Activated CD4-positive, alpha-beta memory T cell treated with anti-CD3 and anti-CD28 coated beads, Interleukin-2, amount 10 ng/mL, durations not matched to agents 7 days and 5 days (primary cell): ENCODE data around the gene CAMK1. TPM values are rescaled to one million over a fixed set of nuclear protein-coding genes. Genes with fewer than 3 reads are reported as not detected.
A peak's percentile ranks its signal among the peaks of the same experiment; 100 is the strongest.

Experiments
- CTCF ChIA-PET: fragments of 350-600 bp; sonication (Branson Sonifier 250); formaldehyde crosslinking; loops from one replicate; lab custom pipeline; 2021; ENCODE audit warnings: antibody characterized with exemption, inconsistent platforms; lab: Charles Lee
- POLR2A ChIA-PET: fragments of 350-600 bp; sonication (Branson Sonifier 250); formaldehyde crosslinking; loops from one replicate; lab custom pipeline; 2021; ENCODE audit warnings: antibody characterized with exemption; lab: Charles Lee
- DNase-seq: peaks from one replicate; pipeline ENCODE4 v3.0.0-alpha.2; 2020
- H3K27ac Mint-ChIP-seq: one replicate; pipeline ENCODE4 v1.8.0; 2021; ENCODE audit warnings: mild to moderate bottlenecking, mixed read lengths
- H3K27me3 Mint-ChIP-seq: one replicate; pipeline ENCODE4 v1.8.0; 2021; ENCODE audit warnings: mixed read lengths
- H3K36me3 Mint-ChIP-seq: one replicate; pipeline ENCODE4 v1.8.0; 2021; ENCODE audit warnings: low read depth, mixed read lengths
- H3K4me1 Mint-ChIP-seq: one replicate; pipeline ENCODE4 v1.8.0; 2021; ENCODE audit warnings: mixed read lengths
- H3K4me3 Mint-ChIP-seq: one replicate; pipeline ENCODE4 v1.8.0; 2021; ENCODE audit warnings: mild to moderate bottlenecking, mixed read lengths
- H3K9me3 Mint-ChIP-seq: one replicate; pipeline ENCODE4 v1.8.0; 2021; ENCODE audit warnings: mixed read lengths
- total RNA-seq, 2 experiments: library from RNA; stranded (reverse); gene quantifications; one replicate each; pipeline ENCODE4 v1.2.3, GENCODE V29; 2021

Gene CAMK1
- total RNA-seq, 2 experiments from 2014 or later = 18.5 to 20.2 TPM

GRCh38 chr3:9716801-9717555, 52.8 kb downstream of the CAMK1 start:
- H3K4me1 Mint-ChIP-seq = peaks cover 2% of the 10 kb centered on the region
- ChIA-PET CTCF (interaction anchor here (1.1 to 3.6 kb wide), 2 partner anchors 11 to 216 kb away, joined by 3 to 19 read pairs; partner anchors contain the start of gene CRELD1), POLR2A (no interaction called here)
- no peak for DNase-seq
- no peak overlapping the region for H3K27ac Mint-ChIP-seq
- no peaks in the 10 kb centered on the region for H3K9me3 Mint-ChIP-seq
- H3K27me3 Mint-ChIP-seq = peaks cover 15% of the 10 kb centered on the region
- H3K36me3 Mint-ChIP-seq = no peaks in the 10 kb centered on the region
- no peak overlapping the region for H3K4me3 Mint-ChIP-seq

- peaks cover 15% of the 10 kb centered on the region for H3K27me3 Mint-ChIP-seq
- H3K9me3 Mint-ChIP-seq = no peaks in the 10 kb centered on the region
- H3K36me3 Mint-ChIP-seq = no peaks in the 10 kb centered on the region
- H3K4me1 Mint-ChIP-seq = peaks cover 2% of the 10 kb centered on the region
- H3K4me3 Mint-ChIP-seq = no peak overlapping the region
- CTCF ChIA-PET = interaction anchor here (1.0 to 3.6 kb wide), 3 partner anchors 12 to 217 kb away, joined by 3 to 19 read pairs (median 3); partner anchors contain the start of gene CRELD1
- POLR2A ChIA-PET = no interaction called here
- H3K27ac Mint-ChIP-seq = no peak overlapping the region
- peak; percentile 40 for DNase-seq
These were observed 53.8 kb downstream of the CAMK1 start for GRCh38 chr3:9715764-9716437.

GRCh38 chr3:9715136-9715535, 54.6 kb downstream of the CAMK1 start:
- CTCF ChIA-PET = interaction anchor here (3.6 kb wide), 1 partner anchor 13 kb away, joined by 19 read pairs; no protein-coding TSS in a partner anchor

GRCh38 chr3:9713142-9713541, 56.6 kb downstream of the CAMK1 start:
- peaks cover 2% of the 10 kb centered on the region for H3K4me1 Mint-ChIP-seq
- DNase-seq = no peak
- H3K36me3 Mint-ChIP-seq = no peaks in the 10 kb centered on the region
- no peak overlapping the region for H3K27ac Mint-ChIP-seq
- H3K9me3 Mint-ChIP-seq = no peaks in the 10 kb centered on the region
- POLR2A ChIA-PET = no interaction called here
- H3K4me3 Mint-ChIP-seq = no peak overlapping the region
- H3K27me3 Mint-ChIP-seq = peaks cover 15% of the 10 kb centered on the region
- CTCF ChIA-PET = no interaction called here

More at GRCh38 chr3:9715136-9715535, 54.6 kb downstream of the CAMK1 start:
- Mint-ChIP-seq H3K4me3 (no peak overlapping the region), H3K9me3 (no peaks in the 10 kb centered on the region), H3K36me3 (no peaks in the 10 kb centered on the region), H3K4me1 (peaks cover 2% of the 10 kb centered on the region), H3K27ac (no peak overlapping the region), H3K27me3 (peaks cover 15% of the 10 kb centered on the region)
- POLR2A ChIA-PET = no interaction called here
- DNase-seq = no peak

DNA sequence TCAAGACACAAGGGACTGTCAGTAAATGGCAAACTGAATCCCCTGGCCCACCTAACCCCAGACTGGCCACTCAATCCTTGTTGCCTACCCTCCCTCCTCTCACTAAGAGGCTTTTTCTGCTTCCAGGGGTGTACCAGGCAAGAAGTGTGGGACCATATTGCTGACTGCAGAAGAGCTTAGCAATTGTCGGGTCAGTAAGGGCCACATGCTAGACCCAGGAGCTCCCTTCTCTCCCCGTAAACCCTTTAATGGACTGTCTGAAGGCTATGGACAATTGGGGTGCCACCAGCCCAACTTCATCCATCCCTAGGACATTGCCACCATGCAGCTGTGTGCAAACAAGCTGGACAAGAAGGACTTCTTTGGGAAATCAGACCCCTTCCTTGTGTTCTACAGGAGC, 57.3 kb downstream of the CAMK1 start:
- Mint-ChIP-seq H3K9me3 (no peaks in the 10 kb centered on the region), H3K27me3 (peaks cover 12% of the 10 kb centered on the region), H3K4me3 (no peak overlapping the region), H3K4me1 (peaks cover 2% of the 10 kb centered on the region), H3K36me3 (no peaks in the 10 kb centered on the region), H3K27ac (no peak overlapping the region)
- no peak for DNase-seq
- POLR2A ChIA-PET = no interaction called here
- CTCF ChIA-PET = interaction anchor here (1.4 to 2.1 kb wide), 2 partner anchors 9 to 15 kb away, joined by 3 to 5 read pairs; no protein-coding TSS in a partner anchor

- CTCF ChIA-PET = no interaction called here
- H3K9me3 Mint-ChIP-seq = no peaks in the 10 kb centered on the region
- no peak overlapping the region for H3K4me3 Mint-ChIP-seq
- H3K27me3 Mint-ChIP-seq = peaks cover 21% of the 10 kb centered on the region
- DNase-seq = no peak
- H3K27ac Mint-ChIP-seq = no peak overlapping the region
- POLR2A ChIA-PET = no interaction called here
- H3K4me1 Mint-ChIP-seq = peaks cover 2% of the 10 kb centered on the region
- H3K36me3 Mint-ChIP-seq = no peaks in the 10 kb centered on the region
These were observed 59.5 kb downstream of the CAMK1 start for GRCh38 chr3:9710174-9710739.

Other genes with a start within 250 kb of the CAMK1 start
- gene LHFPL4, start 216.1 kb downstream of the CAMK1 start, total RNA-seq = under 1 TPM in 1 of 2 experiments, not detected in 1; 0.05 TPM
- 10 to 100 TPM; 57.2 to 62.0 TPM for gene MTMR14, start 120.4 kb downstream of the CAMK1 start, total RNA-seq
- gene CPNE9, start 66.1 kb downstream of the CAMK1 start, total RNA-seq = under 1 TPM in 1 of 2 experiments, not detected in 1; 0.33 TPM
- gene BRPF1, start 38.2 kb downstream of the CAMK1 start, total RNA-seq = 10 to 100 TPM; 38.9 to 41.9 TPM
- gene OGG1, start 20.0 kb downstream of the CAMK1 start, total RNA-seq = 10 to 100 TPM; 29.5 to 34.3 TPM
- 10 to 100 TPM; 88.1 to 88.3 TPM for gene TADA3, start 22.5 kb upstream of the CAMK1 start, total RNA-seq
- gene ARPC4, start 23.1 kb upstream of the CAMK1 start, total RNA-seq = 100 to 1,000 TPM; 255 to 266 TPM
- 10 to 100 TPM; 50.8 to 59.0 TPM for gene TTLL3, start 40.3 kb upstream of the CAMK1 start, total RNA-seq
- 10 to 100 TPM; 51.5 to 53.6 TPM for gene RPUSD3, start 74.1 kb upstream of the CAMK1 start, total RNA-seq
- not detected for gene CIDEC, start 110.3 kb upstream of the CAMK1 start, total RNA-seq
- 10 to 100 TPM; 25.4 to 28.6 TPM for gene JAGN1, start 120.7 kb upstream of the CAMK1 start, total RNA-seq
- gene IL17RE, start 132.9 kb upstream of the CAMK1 start, total RNA-seq = 1 to 10 TPM; 1.7 to 3.0 TPM
- gene IL17RC, start 147.2 kb upstream of the CAMK1 start, total RNA-seq = under 1 TPM; 0.23 to 0.45 TPM
- 10 to 100 TPM; 15.9 to 17.1 TPM for gene CRELD1, start 163.9 kb upstream of the CAMK1 start, total RNA-seq
- 1 to 10 TPM; 5.4 to 6.1 TPM for gene PRRT3, start 182.5 kb upstream of the CAMK1 start, total RNA-seq
- 10 to 100 TPM; 55.5 to 59.5 TPM for gene EMC3, start 216.9 kb upstream of the CAMK1 start, total RNA-seq